Stimulated activated CD4-positive, alpha-beta T cell treated with anti-CD3 and anti-CD28 coated beads, Interleukin-1b, Interleukin-23, amount 100 ng/mL, for 24 hours (primary cell): ENCODE measurements around the gene LTBP3.
A peak's percentile ranks its signal among the peaks of the same experiment; 100 is the strongest.

ENCODE experiments used
- DNase-seq, 4 experiments: peaks; one replicate each; pipeline ENCODE4 v3.0.0-alpha.2; 2020; ENCODE audit warnings: low read depth in 4 of 4, low spot score in 1 of 4

LTBP3 gene

GRCh38 chr11:65555693-65556231 lies 2.4 kb downstream of the LTBP3 start:
- no peak for DNase-seq

- no peak for DNase-seq
These were observed 3.2 kb downstream of the LTBP3 start for GRCh38 chr11:65554842-65555430.

GRCh38 chr11:65554057-65554818 lies 3.9 kb downstream of the LTBP3 start:
- no peak for DNase-seq

- DNase-seq, result no peak
These were observed 4.7 kb downstream of the LTBP3 start for GRCh38 chr11:65553301-65554001.

- no peak for DNase-seq
These were observed 5.7 kb downstream of the LTBP3 start for GRCh38 chr11:65552388-65552951.

- DNase-seq, result no peak
These were observed 6.4 kb downstream of the LTBP3 start for GRCh38 chr11:65551572-65552387.

- no peak for DNase-seq
These were observed 9.1 kb downstream of the LTBP3 start for GRCh38 chr11:65549096-65549495.

- DNase-seq, result no peak
These were observed 9.8 kb downstream of the LTBP3 start for GRCh38 chr11:65548395-65548794.

GRCh38 chr11:65547446-65548125 lies 10.6 kb downstream of the LTBP3 start:
- no peak for DNase-seq

- DNase-seq, result peak; percentile 97 to 99 (median 98)
These were observed 11.8 kb downstream of the LTBP3 start for GRCh38 chr11:65546217-65546958.

- DNase-seq, result no peak
These were observed 12.3 kb downstream of the LTBP3 start for GRCh38 chr11:65545853-65546216.

- no peak for DNase-seq
These were observed 15.3 kb downstream of the LTBP3 start for GRCh38 chr11:65542738-65543390.

GRCh38 chr11:65541093-65541982 lies 16.8 kb downstream of the LTBP3 start:
- no peak for DNase-seq

GRCh38 chr11:65540290-65541092 lies 17.7 kb downstream of the LTBP3 start:
- peak; percentile 74 to 84 (median 80) for DNase-seq

GRCh38 chr11:65539744-65540289 lies 18.3 kb downstream of the LTBP3 start:
- DNase-seq, result no peak

- no peak for DNase-seq
These were observed 19.0 kb downstream of the LTBP3 start for GRCh38 chr11:65538915-65539743.
